IPS-15b (cell line): ENCODE measurements around the gene TMEM117.

Source experiments
- H3K27me3 ChIP-seq: one replicate; pipeline ENCODE4 v1.6.1; 2013; ENCODE audit warnings: low read length; ENCODE audit not compliant: control insufficient read depth, insufficient read depth
- H3K36me3 ChIP-seq: one replicate; pipeline ENCODE4 v1.6.1; 2013; ENCODE audit warnings: low read length; ENCODE audit not compliant: control insufficient read depth, insufficient read depth
- H3K4me1 ChIP-seq: one replicate; pipeline ENCODE4 v1.6.1; 2013; ENCODE audit warnings: mild to moderate bottlenecking, low read length; ENCODE audit not compliant: control insufficient read depth, insufficient read depth
- H3K4me3 ChIP-seq: one replicate; pipeline ENCODE4 v1.5.1; 2013; ENCODE audit warnings: low read depth, low read length
- H3K9ac ChIP-seq: one replicate; pipeline ENCODE4 v1.6.1; 2013; ENCODE audit warnings: low read depth, mild to moderate bottlenecking, low read length
- H3K9me3 ChIP-seq: one replicate; pipeline ENCODE4 v1.6.1; 2013; ENCODE audit warnings: mild to moderate bottlenecking, low read length; ENCODE audit not compliant: control insufficient read depth, insufficient read depth

Gene TMEM117

GRCh38 chr12:44206045-44206444, 370.2 kb downstream of the TMEM117 start:
- Histone ChIP-seq H3K27me3 (no peaks in the 10 kb centered on the region), H3K4me3 (no peak overlapping the region), H3K9me3 (no peaks in the 10 kb centered on the region), H3K4me1 (no peaks in the 10 kb centered on the region), H3K36me3 (no peaks in the 10 kb centered on the region), H3K9ac (no peak overlapping the region)

GRCh38 chr12:44217146-44217883, 381.4 kb downstream of the TMEM117 start:
- Histone ChIP-seq H3K27me3 (no peaks in the 10 kb centered on the region), H3K4me3 (no peak overlapping the region), H3K36me3 (no peaks in the 10 kb centered on the region), H3K9ac (no peak overlapping the region), H3K9me3 (no peaks in the 10 kb centered on the region), H3K4me1 (no peaks in the 10 kb centered on the region)

DNA sequence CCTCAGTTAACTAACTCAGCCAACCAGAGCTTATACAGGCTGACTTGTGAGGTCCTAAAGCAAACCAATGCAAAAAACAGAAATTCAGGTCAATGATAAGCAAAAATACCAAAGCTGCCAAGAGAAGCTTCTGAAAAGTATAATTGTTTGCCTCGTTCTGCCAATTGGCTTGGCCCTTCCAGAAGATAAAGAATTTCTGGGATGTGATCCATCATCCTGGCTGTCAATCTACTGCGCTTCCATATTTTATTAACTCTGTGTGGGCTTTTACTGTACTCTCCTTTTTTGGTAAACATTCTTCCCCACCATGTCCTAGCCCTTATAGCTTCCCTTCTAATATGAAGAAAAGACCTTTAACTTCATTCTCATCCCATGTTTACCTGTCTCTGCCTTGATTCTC, 387.9 kb downstream of the TMEM117 start:
- Histone ChIP-seq H3K36me3 (no peaks in the 10 kb centered on the region), H3K9ac (no peak overlapping the region), H3K9me3 (no peaks in the 10 kb centered on the region), H3K4me1 (no peaks in the 10 kb centered on the region), H3K27me3 (no peaks in the 10 kb centered on the region), H3K4me3 (no peak overlapping the region)

DNA sequence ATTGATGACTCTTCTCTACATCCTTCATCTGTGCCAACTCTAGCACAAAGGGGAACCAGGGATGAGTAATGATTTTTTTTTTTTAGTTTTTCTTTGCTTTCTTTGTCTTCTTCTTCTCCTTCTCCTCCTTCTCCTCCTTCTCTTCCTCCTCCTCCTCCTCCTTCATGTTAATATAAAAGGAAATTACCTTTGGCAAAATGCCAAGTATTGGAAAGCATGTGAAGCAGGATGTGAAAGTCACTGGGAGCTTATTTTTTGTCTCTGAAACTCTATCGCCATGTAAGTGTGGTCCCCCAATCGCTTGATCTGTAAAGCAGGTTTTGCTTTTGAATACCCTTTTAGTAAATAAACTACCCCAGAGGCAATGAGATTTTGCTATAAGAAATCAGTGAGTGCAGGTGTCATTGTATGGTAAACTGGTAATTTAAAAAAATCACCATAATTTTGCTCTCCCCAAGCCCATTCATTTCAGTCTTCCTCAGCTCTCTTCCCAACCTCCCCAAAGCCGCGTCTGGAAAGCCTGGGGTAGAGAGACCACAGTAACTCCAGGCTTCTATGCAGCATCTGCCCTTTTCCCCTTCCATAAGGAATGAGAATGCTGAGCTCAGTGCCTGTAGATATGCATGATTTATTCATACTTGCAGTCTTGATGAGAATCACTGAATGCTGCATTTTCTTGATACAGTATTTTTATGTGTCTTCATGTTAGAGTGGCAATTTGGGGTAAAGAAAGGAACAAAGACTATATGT, 388.7 kb downstream of the TMEM117 start:
- Histone ChIP-seq H3K9ac (no peak overlapping the region), H3K27me3 (no peaks in the 10 kb centered on the region), H3K4me1 (no peaks in the 10 kb centered on the region), H3K9me3 (no peaks in the 10 kb centered on the region), H3K4me3 (no peak overlapping the region), H3K36me3 (no peaks in the 10 kb centered on the region)

- H3K4me1 ChIP-seq = peaks cover 2% of the 10 kb centered on the region
- no peak overlapping the region for H3K9ac ChIP-seq
- no peaks in the 10 kb centered on the region for H3K36me3 ChIP-seq
- H3K27me3 ChIP-seq = no peaks in the 10 kb centered on the region
- H3K4me3 ChIP-seq = no peak overlapping the region
- H3K9me3 ChIP-seq = no peaks in the 10 kb centered on the region
Observed at GRCh38 chr12:44225149-44225510, 389.2 kb downstream of the TMEM117 start.

DNA sequence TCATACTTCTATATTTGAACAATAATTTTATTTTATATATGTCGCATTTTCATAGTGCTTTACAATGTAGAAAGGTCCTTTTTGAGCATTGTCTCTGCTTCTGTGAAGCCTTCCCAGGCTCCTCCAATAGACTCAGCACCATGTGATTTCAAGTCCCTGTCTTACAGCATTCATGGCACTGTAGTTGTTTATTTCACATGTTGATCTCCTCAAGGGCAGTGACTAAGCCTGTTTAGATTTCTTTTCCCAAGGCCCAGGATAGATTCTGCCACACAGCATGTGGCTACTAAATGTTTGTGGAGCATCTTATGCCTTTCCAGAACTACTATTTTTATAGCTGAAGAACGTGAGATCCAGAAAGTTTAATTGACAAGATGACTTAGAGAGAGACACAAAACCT, 391.7 kb downstream of the TMEM117 start:
- H3K4me3 ChIP-seq = no peak overlapping the region
- H3K36me3 ChIP-seq = no peaks in the 10 kb centered on the region
- no peaks in the 10 kb centered on the region for H3K9me3 ChIP-seq
- H3K4me1 ChIP-seq = peaks cover 7% of the 10 kb centered on the region
- no peaks in the 10 kb centered on the region for H3K27me3 ChIP-seq
- no peak overlapping the region for H3K9ac ChIP-seq

- no peak overlapping the region for H3K4me3 ChIP-seq
- H3K36me3 ChIP-seq = no peaks in the 10 kb centered on the region
- no peaks in the 10 kb centered on the region for H3K27me3 ChIP-seq
- H3K9ac ChIP-seq = no peak overlapping the region
- H3K4me1 ChIP-seq = peaks cover 7% of the 10 kb centered on the region
- H3K9me3 ChIP-seq = no peaks in the 10 kb centered on the region
Observed at GRCh38 chr12:44229846-44230245, 394.0 kb downstream of the TMEM117 start.

GRCh38 chr12:44235674-44236073, 399.8 kb downstream of the TMEM117 start:
- no peak overlapping the region for H3K4me3 ChIP-seq
- no peak overlapping the region for H3K9ac ChIP-seq

DNA sequence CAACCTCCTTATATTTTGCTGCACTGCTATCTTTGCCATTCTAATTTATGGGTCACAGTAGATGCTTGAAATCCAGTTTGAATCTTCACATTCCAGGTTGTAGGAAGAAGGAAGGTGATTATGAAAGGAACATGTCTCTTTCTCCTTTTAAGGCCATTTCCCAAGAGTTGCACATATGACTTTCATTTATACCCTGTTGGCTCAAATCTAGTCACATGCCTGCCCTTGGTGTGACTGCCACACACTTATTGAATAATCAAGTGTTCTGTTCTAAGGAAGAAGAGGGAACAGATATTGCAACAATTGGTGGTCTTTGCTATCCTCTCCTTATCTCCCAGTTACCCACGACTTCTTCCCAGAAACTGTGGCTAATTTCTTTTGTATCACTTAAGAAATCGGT, 404.3 kb downstream of the TMEM117 start:
- Histone ChIP-seq H3K36me3 (no peaks in the 10 kb centered on the region), H3K4me1 (no peaks in the 10 kb centered on the region), H3K9me3 (no peaks in the 10 kb centered on the region), H3K9ac (no peak overlapping the region), H3K4me3 (no peak overlapping the region), H3K27me3 (no peaks in the 10 kb centered on the region)

More at GRCh38 chr12:44235674-44236073, 399.8 kb downstream of the TMEM117 start:
- Histone ChIP-seq H3K4me1 (no peaks in the 10 kb centered on the region), H3K9me3 (no peaks in the 10 kb centered on the region), H3K27me3 (no peaks in the 10 kb centered on the region), H3K36me3 (no peaks in the 10 kb centered on the region)

DNA sequence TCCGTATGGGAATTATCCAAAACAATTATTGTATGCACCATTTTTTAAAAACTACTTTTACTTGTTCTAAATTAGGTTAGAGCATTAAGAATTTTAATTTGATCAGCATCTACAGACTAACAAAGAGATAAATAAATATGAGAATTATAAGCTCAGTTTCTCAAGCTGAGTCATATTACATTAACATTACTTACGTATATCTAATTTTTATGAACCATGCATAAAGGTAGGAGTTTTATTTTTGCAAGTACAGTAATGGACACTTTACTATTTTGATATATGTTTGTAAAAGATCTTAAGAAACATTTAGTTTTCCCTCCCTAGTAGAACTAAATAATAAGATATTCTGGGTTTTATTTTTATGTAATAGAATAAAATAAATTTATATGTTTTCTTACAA, 410.1 kb downstream of the TMEM117 start:
- Histone ChIP-seq H3K27me3 (no peaks in the 10 kb centered on the region), H3K9ac (no peak overlapping the region), H3K9me3 (no peaks in the 10 kb centered on the region), H3K4me1 (no peaks in the 10 kb centered on the region), H3K4me3 (no peak overlapping the region), H3K36me3 (no peaks in the 10 kb centered on the region)

DNA sequence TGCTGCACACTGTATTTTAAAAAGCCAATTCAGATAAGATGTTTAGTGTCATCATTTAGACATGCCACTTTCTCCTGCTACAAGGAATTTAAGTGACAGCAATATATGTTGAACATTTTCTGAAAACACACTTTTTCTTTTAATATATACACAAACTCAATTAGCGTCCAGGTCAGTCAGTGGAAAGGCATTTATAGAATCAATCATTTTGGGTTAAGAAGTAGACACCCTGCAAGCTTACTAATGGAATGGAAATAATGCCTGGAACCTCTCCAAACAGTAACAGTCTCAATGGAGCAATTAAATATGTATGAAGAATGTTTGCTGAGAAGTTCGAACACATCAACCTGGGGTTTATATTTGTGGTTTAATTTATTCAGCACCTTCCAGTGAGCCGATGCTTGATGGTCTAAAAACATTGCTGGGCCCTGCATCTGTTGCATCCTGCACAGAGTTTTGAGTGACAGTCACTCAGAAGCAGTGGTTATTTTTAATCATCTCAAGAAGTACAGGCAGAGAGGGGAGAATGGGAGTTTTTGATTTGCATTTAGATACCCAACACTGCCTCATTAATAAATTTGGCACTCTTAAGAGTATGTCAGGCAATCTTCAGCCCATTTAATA, 410.7 kb downstream of the TMEM117 start:
- Histone ChIP-seq H3K9ac (no peak overlapping the region), H3K9me3 (no peaks in the 10 kb centered on the region), H3K4me3 (no peak overlapping the region), H3K27me3 (no peaks in the 10 kb centered on the region), H3K4me1 (no peaks in the 10 kb centered on the region), H3K36me3 (no peaks in the 10 kb centered on the region)

GRCh38 chr12:44247588-44247987, 411.7 kb downstream of the TMEM117 start:
- H3K36me3 ChIP-seq = no peaks in the 10 kb centered on the region
- H3K4me3 ChIP-seq = no peak overlapping the region
- H3K4me1 ChIP-seq = no peaks in the 10 kb centered on the region
- H3K27me3 ChIP-seq = no peaks in the 10 kb centered on the region
- no peaks in the 10 kb centered on the region for H3K9me3 ChIP-seq
- H3K9ac ChIP-seq = no peak overlapping the region
